GM18873 (cell line): ENCODE measurements around the gene G6PC1.
"Not testable (repeated sequence)": the region's sequence is repeated elsewhere in the genome, so short reads cannot be mapped to it uniquely, and the experiment has no call there.

ENCODE experiments used
- ATAC-seq: cut with Tn5 transposase; IDR thresholded peaks from one replicate; pipeline ENCODE4 v1.9.1; 2021; ENCODE audit warnings: mild to moderate bottlenecking, moderate library complexity, moderate number of reproducible peaks; ENCODE audit not compliant: unreplicated experiment, low FRiP score

G6PC1 gene

GRCh38 chr17:42899981-42900380, 618 bp upstream of the G6PC1 start:
- not testable (repeated sequence) for ATAC-seq

GRCh38 chr17:42901535-42902229, 1.1 kb downstream of the G6PC1 start:
- ATAC-seq: no peak

GRCh38 chr17:42904110-42904469, 3.5 kb downstream of the G6PC1 start:
- ATAC-seq: no peak

- no peak for ATAC-seq
These were observed 6.3 kb downstream of the G6PC1 start for GRCh38 chr17:42906772-42907446.

- no peak for ATAC-seq
These were observed 8.5 kb downstream of the G6PC1 start for GRCh38 chr17:42908872-42909700.

- no peak for ATAC-seq
These were observed 12.9 kb downstream of the G6PC1 start for GRCh38 chr17:42913522-42913921.

- no peak for ATAC-seq
These were observed 13.5 kb downstream of the G6PC1 start for GRCh38 chr17:42913981-42914617.

GRCh38 chr17:42915288-42915687, 14.7 kb downstream of the G6PC1 start:
- ATAC-seq: not testable (repeated sequence)

GRCh38 chr17:42916388-42917235, 16.0 kb downstream of the G6PC1 start:
- ATAC-seq: not testable (repeated sequence)

- ATAC-seq: no peak
These were observed 16.6 kb downstream of the G6PC1 start for GRCh38 chr17:42917236-42917603.

- ATAC-seq: no peak
These were observed 18.4 kb downstream of the G6PC1 start for GRCh38 chr17:42918902-42919521.

- ATAC-seq: not testable (repeated sequence)
These were observed 19.0 kb downstream of the G6PC1 start for GRCh38 chr17:42919522-42920077.

- ATAC-seq: no peak
These were observed 19.7 kb downstream of the G6PC1 start for GRCh38 chr17:42920106-42920900.

- ATAC-seq: no peak
These were observed 20.3 kb downstream of the G6PC1 start for GRCh38 chr17:42920922-42921321.

- no peak for ATAC-seq
These were observed 21.7 kb downstream of the G6PC1 start for GRCh38 chr17:42922294-42922693.

- ATAC-seq: not testable (repeated sequence)
These were observed 22.9 kb downstream of the G6PC1 start for GRCh38 chr17:42923472-42923871.

- no peak for ATAC-seq
These were observed 24.3 kb downstream of the G6PC1 start for GRCh38 chr17:42924891-42925290.

GRCh38 chr17:42928714-42929496, 28.3 kb downstream of the G6PC1 start:
- no peak for ATAC-seq
